ENCODE measurements around the gene RTF1.

Gene RTF1

GRCh38 chr15:41510728-41511127 is 93.8 kb downstream of the RTF1 start:
- no peak for DNase-seq

GRCh38 chr15:41511331-41511898 is 94.5 kb downstream of the RTF1 start:
- no peak for DNase-seq

- no peak for DNase-seq
Measured at GRCh38 chr15:41511899-41512369, 95.0 kb downstream of the RTF1 start.

GRCh38 chr15:41512512-41512939 is 95.6 kb downstream of the RTF1 start:
- DNase-seq: no peak

GRCh38 chr15:41512940-41513505 is 96.1 kb downstream of the RTF1 start:
- DNase-seq: no peak

GRCh38 chr15:41513506-41514227 is 96.8 kb downstream of the RTF1 start, which contains the start of gene LTK:
TSS of gene LTK (minus strand) at chr15:41513827. CDS start at chr15:41513709, 118 bp downstream.
- peak; percentile 46 for DNase-seq

- DNase-seq: no peak
Measured at GRCh38 chr15:41517895-41518449, 101.1 kb downstream of the RTF1 start.

- DNase-seq: no peak
Measured at GRCh38 chr15:41520636-41521035, 103.7 kb downstream of the RTF1 start.

- DNase-seq: no peak
Measured at GRCh38 chr15:41521614-41522013, 104.7 kb downstream of the RTF1 start.

- DNase-seq: no peak
Measured at GRCh38 chr15:41523097-41523496, 106.2 kb downstream of the RTF1 start.

GRCh38 chr15:41530363-41530956 is 113.6 kb downstream of the RTF1 start:
- no peak for DNase-seq

Measured in DMS79 treated with DMSO at 0.1 percent for 48 hours (cell line).